ENCODE data around the gene COPS8.

COPS8 gene

DNA sequence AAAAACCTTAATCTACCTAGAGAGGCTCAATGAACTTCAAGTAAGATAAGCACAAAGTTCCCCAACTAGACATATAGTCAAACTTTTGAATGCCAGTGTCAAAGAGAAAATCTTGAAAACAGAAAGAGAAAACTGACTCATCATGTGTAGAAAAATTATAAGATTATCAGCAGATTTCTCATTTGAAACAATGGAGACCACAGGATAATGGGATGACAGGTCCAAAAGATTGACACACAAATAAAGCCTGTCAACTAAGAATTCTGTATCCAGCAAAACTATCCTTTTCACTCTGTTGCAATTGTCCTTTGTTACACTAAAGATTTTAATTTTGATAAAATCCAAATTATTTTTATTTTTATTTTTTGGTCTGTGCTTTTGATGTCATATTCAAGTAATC is 61.6 kb downstream of the COPS8 start:
- TF ChIP-seq, protein P1, sequence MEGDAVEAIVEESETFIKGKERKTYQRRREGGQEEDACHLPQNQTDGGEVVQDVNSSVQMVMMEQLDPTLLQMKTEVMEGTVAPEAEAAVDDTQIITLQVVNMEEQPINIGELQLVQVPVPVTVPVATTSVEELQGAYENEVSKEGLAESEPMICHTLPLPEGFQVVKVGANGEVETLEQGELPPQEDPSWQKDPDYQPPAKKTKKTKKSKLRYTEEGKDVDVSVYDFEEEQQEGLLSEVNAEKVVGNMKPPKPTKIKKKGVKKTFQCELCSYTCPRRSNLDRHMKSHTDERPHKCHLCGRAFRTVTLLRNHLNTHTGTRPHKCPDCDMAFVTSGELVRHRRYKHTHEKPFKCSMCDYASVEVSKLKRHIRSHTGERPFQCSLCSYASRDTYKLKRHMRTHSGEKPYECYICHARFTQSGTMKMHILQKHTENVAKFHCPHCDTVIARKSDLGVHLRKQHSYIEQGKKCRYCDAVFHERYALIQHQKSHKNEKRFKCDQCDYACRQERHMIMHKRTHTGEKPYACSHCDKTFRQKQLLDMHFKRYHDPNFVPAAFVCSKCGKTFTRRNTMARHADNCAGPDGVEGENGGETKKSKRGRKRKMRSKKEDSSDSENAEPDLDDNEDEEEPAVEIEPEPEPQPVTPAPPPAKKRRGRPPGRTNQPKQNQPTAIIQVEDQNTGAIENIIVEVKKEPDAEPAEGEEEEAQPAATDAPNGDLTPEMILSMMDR (conservative IDR thresholded peaks at IDR 0.05; ENCODE audit: low read depth, low read length), result no peak

DNA sequence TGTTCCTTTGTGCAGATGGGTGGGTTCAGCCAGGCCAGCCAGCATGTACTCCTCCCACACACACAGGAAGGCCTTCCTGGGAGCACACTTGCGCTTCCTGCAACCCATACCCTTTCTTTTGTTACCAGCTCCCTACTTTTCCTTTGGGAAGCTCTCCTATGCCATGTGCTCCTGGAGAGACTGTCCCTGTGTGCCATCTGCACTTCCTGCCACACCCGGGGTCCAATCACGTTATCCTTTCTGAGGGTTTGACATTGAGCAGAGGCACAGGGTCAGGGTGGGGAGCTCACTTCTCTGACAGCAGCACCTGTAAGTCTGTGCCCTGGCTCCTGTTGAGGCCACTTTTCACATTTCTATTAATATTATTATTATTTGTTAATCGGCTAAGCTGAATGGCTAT is 62.9 kb downstream of the COPS8 start:
- no peak for DNase-seq (ENCODE audit: low read depth)
- no peak overlapping the region for H3K4me3 ChIP-seq (ENCODE audit: low read length)
- TF ChIP-seq, protein P1 (conservative IDR thresholded peaks at IDR 0.05; ENCODE audit: low read depth, low read length), result no peak

More for the DNA sequence above, 61.6 kb downstream of the COPS8 start:
- H3K4me3 ChIP-seq (ENCODE audit: low read length), result no peak overlapping the region
- no peak for DNase-seq (ENCODE audit: low read depth)

- TF ChIP-seq, protein P1 (conservative IDR thresholded peaks at IDR 0.05; ENCODE audit: low read depth, low read length), result no peak
- DNase-seq (ENCODE audit: low read depth), result no peak
- H3K4me3 ChIP-seq (ENCODE audit: low read length), result no peak overlapping the region
These were observed 63.7 kb downstream of the COPS8 start for GRCh38 chr2:237149425-237149824.

Measured in retinal pigment epithelial cell (primary cell).